Measurements from ENCODE around the gene GPAT3.
A peak's percentile ranks its signal among the peaks of the same experiment; 100 is the strongest.

The GPAT3 gene

GRCh38 chr4:83629945-83630721 is 94.2 kb downstream of the GPAT3 start:
- no peaks in the 10 kb centered on the region for H3K27me3 ChIP-seq (ENCODE audit: control insufficient read depth in 2 of 2, insufficient read depth in 2 of 2, low read length in 2 of 2)
- no peak overlapping the region for H3K9ac ChIP-seq (ENCODE audit: low read depth in 1 of 2, low read length in 2 of 2)
- peaks cover 12 to 26% of the 10 kb centered on the region in 2 donors for H3K4me1 ChIP-seq (ENCODE audit: control insufficient read depth in 2 of 2, insufficient read depth in 2 of 2, low read length in 2 of 2)
- H3K4me3 ChIP-seq (ENCODE audit: low read length in 2 of 2), result peak overlapping the region in 1 of 2 donors; percentile 23
- no peaks in the 10 kb centered on the region for H3K9me3 ChIP-seq (ENCODE audit: control insufficient read depth in 2 of 2, low read length in 2 of 2)
- H3K27ac ChIP-seq (ENCODE audit: low read depth in 2 of 2, low read length in 2 of 2), result peak overlapping the region; percentile 53 to 75
- H3K36me3 ChIP-seq (ENCODE audit: control insufficient read depth in 2 of 2, insufficient read depth in 2 of 2, low read length in 2 of 2), result no peaks in the 10 kb centered on the region

DNA sequence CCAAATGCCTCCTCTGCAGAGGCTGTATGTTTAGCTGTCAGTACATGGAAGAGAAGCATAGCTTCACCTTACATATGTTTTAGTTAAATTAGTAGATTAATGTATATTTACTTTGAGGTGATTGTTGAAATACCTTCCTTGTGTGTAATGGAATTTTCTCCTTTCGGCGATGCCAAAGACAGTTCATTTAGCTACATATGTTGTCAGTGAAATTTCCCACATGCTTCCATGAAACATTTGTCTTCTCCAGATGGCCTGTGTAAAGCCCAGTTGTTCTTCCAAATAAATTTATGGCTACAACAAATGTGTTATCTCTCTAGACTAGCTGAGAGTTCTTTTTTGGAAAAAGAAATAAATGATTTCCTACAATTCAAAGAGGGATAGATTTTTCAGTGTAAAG is 95.2 kb downstream of the GPAT3 start:
- Histone ChIP-seq H3K9ac (ENCODE audit: low read depth in 1 of 2, low read length in 2 of 2) (peak overlapping the region in 1 of 2 donors; percentile 23), H3K27ac (ENCODE audit: low read depth in 2 of 2, low read length in 2 of 2) (peak overlapping the region; percentile 53 to 75), H3K36me3 (ENCODE audit: control insufficient read depth in 2 of 2, insufficient read depth in 2 of 2, low read length in 2 of 2) (no peaks in the 10 kb centered on the region)

GRCh38 chr4:83636930-83637329 is 101.0 kb downstream of the GPAT3 start:
- peaks cover 0 to 2% of the 10 kb centered on the region in 2 donors for H3K27me3 ChIP-seq (ENCODE audit: control insufficient read depth in 2 of 2, insufficient read depth in 2 of 2, low read length in 2 of 2)
- no peak overlapping the region for H3K4me3 ChIP-seq (ENCODE audit: low read length in 2 of 2)
- no peaks in the 10 kb centered on the region for H3K4me1 ChIP-seq (ENCODE audit: control insufficient read depth in 2 of 2, insufficient read depth in 2 of 2, low read length in 2 of 2)
- no peak overlapping the region for H3K9ac ChIP-seq (ENCODE audit: low read depth in 1 of 2, low read length in 2 of 2)
- H3K36me3 ChIP-seq (ENCODE audit: control insufficient read depth in 2 of 2, insufficient read depth in 2 of 2, low read length in 2 of 2), result no peaks in the 10 kb centered on the region
- H3K27ac ChIP-seq (ENCODE audit: low read depth in 2 of 2, low read length in 2 of 2), result no peak overlapping the region
- no peaks in the 10 kb centered on the region for H3K9me3 ChIP-seq (ENCODE audit: control insufficient read depth in 2 of 2, low read length in 2 of 2)

More for the DNA sequence above, 95.2 kb downstream of the GPAT3 start:
- no peaks in the 10 kb centered on the region for H3K27me3 ChIP-seq (ENCODE audit: control insufficient read depth in 2 of 2, insufficient read depth in 2 of 2, low read length in 2 of 2)
- no peak overlapping the region for H3K4me3 ChIP-seq (ENCODE audit: low read length in 2 of 2)
- no peaks in the 10 kb centered on the region for H3K9me3 ChIP-seq (ENCODE audit: control insufficient read depth in 2 of 2, low read length in 2 of 2)
- H3K4me1 ChIP-seq (ENCODE audit: control insufficient read depth in 2 of 2, insufficient read depth in 2 of 2, low read length in 2 of 2), result peaks cover 10 to 22% of the 10 kb centered on the region in 2 donors

GRCh38 chr4:83639849-83640493 is 104.1 kb downstream of the GPAT3 start:
- no peak overlapping the region for H3K27ac ChIP-seq (ENCODE audit: low read depth in 2 of 2, low read length in 2 of 2)
- no peaks in the 10 kb centered on the region for H3K9me3 ChIP-seq (ENCODE audit: control insufficient read depth in 2 of 2, low read length in 2 of 2)
- H3K9ac ChIP-seq (ENCODE audit: low read depth in 1 of 2, low read length in 2 of 2), result no peak overlapping the region
- no peaks in the 10 kb centered on the region for H3K4me1 ChIP-seq (ENCODE audit: control insufficient read depth in 2 of 2, insufficient read depth in 2 of 2, low read length in 2 of 2)
- H3K36me3 ChIP-seq (ENCODE audit: control insufficient read depth in 2 of 2, insufficient read depth in 2 of 2, low read length in 2 of 2), result no peaks in the 10 kb centered on the region
- no peak overlapping the region for H3K4me3 ChIP-seq (ENCODE audit: low read length in 2 of 2)
- peaks cover 0 to 2% of the 10 kb centered on the region in 2 donors for H3K27me3 ChIP-seq (ENCODE audit: control insufficient read depth in 2 of 2, insufficient read depth in 2 of 2, low read length in 2 of 2)

GRCh38 chr4:83643036-83643435 is 107.1 kb downstream of the GPAT3 start:
- Histone ChIP-seq H3K27me3 (ENCODE audit: control insufficient read depth in 2 of 2, insufficient read depth in 2 of 2, low read length in 2 of 2) (peaks cover 2 to 5% of the 10 kb centered on the region in 2 donors), H3K9me3 (ENCODE audit: control insufficient read depth in 2 of 2, low read length in 2 of 2) (no peaks in the 10 kb centered on the region), H3K4me1 (ENCODE audit: control insufficient read depth in 2 of 2, insufficient read depth in 2 of 2, low read length in 2 of 2) (no peaks in the 10 kb centered on the region), H3K9ac (ENCODE audit: low read depth in 1 of 2, low read length in 2 of 2) (no peak overlapping the region), H3K36me3 (ENCODE audit: control insufficient read depth in 2 of 2, insufficient read depth in 2 of 2, low read length in 2 of 2) (no peaks in the 10 kb centered on the region), H3K27ac (ENCODE audit: low read depth in 2 of 2, low read length in 2 of 2) (no peak overlapping the region), H3K4me3 (ENCODE audit: low read length in 2 of 2) (no peak overlapping the region)

- H3K27me3 ChIP-seq (ENCODE audit: control insufficient read depth in 2 of 2, insufficient read depth in 2 of 2, low read length in 2 of 2), result peaks cover 2 to 5% of the 10 kb centered on the region in 2 donors
- no peak overlapping the region for H3K4me3 ChIP-seq (ENCODE audit: low read length in 2 of 2)
- H3K36me3 ChIP-seq (ENCODE audit: control insufficient read depth in 2 of 2, insufficient read depth in 2 of 2, low read length in 2 of 2), result no peaks in the 10 kb centered on the region
- no peak overlapping the region for H3K27ac ChIP-seq (ENCODE audit: low read depth in 2 of 2, low read length in 2 of 2)
- no peaks in the 10 kb centered on the region for H3K4me1 ChIP-seq (ENCODE audit: control insufficient read depth in 2 of 2, insufficient read depth in 2 of 2, low read length in 2 of 2)
- no peaks in the 10 kb centered on the region for H3K9me3 ChIP-seq (ENCODE audit: control insufficient read depth in 2 of 2, low read length in 2 of 2)
- no peak overlapping the region for H3K9ac ChIP-seq (ENCODE audit: low read depth in 1 of 2, low read length in 2 of 2)
Measured at GRCh38 chr4:83644677-83645659, 109.1 kb downstream of the GPAT3 start.

DNA sequence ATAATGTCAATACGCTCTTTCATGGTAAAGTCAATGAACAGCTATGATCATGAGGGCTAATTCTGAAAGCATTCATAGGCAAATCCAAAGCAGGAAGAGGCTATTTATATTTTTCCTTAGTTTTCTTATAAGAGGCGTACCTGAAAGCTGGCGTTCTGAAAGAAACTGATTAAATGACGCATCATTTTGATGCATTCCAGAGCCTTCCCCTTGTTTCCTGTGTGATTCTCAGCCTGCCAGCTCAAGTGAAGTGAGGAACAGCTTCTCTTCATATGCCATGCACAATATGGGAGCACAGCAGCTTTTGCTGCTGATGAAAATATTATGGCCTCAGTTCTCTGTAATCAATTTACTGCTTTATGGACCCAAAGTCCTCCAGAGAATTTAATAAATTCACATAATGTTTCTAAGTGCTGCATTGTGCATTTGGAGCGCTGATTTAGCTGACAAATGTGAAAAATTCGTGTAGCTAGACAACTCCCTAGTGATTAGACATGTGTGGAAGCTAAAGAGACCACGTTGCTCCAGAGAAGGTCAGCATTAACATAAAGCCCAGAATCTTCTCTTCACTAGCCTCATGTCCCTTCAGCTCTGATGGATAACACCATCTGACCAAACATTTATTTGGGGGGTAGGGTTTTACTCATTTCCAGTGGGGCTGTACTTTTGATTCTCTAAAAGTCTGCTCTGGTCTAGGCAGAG is 110.8 kb downstream of the GPAT3 start:
- H3K27ac ChIP-seq (ENCODE audit: low read depth in 2 of 2, low read length in 2 of 2), result no peak overlapping the region
- no peak overlapping the region for H3K4me3 ChIP-seq (ENCODE audit: low read length in 2 of 2)
- H3K9me3 ChIP-seq (ENCODE audit: control insufficient read depth in 2 of 2, low read length in 2 of 2), result no peaks in the 10 kb centered on the region
- H3K27me3 ChIP-seq (ENCODE audit: control insufficient read depth in 2 of 2, insufficient read depth in 2 of 2, low read length in 2 of 2), result peaks cover 2 to 4% of the 10 kb centered on the region in 2 donors
- no peak overlapping the region for H3K9ac ChIP-seq (ENCODE audit: low read depth in 1 of 2, low read length in 2 of 2)
- no peaks in the 10 kb centered on the region for H3K4me1 ChIP-seq (ENCODE audit: control insufficient read depth in 2 of 2, insufficient read depth in 2 of 2, low read length in 2 of 2)
- no peaks in the 10 kb centered on the region for H3K36me3 ChIP-seq (ENCODE audit: control insufficient read depth in 2 of 2, insufficient read depth in 2 of 2, low read length in 2 of 2)

DNA sequence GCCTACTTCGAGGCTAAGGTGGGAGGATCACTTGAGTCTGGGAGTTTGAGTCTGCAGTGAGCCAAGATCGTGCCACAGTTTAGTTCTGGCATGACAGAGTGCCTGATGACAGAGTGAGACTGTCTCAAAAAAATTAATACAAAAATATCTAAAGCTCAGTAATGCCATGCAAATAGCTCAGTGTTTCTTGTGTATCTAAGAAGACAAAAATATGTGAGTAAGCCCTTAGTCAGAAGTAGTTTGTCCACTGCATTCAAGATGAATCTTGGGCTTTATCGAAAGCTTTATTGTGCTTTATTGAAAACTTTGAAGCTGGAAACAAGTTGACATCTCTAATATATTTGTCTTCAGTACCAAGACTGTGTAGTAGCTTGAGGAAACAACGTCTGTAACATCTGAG is 115.9 kb downstream of the GPAT3 start:
- H3K4me3 ChIP-seq (ENCODE audit: low read length in 2 of 2), result no peak overlapping the region

More for the DNA sequence above, 115.9 kb downstream of the GPAT3 start:
- Histone ChIP-seq H3K27me3 (ENCODE audit: control insufficient read depth in 2 of 2, insufficient read depth in 2 of 2, low read length in 2 of 2) (no peaks in the 10 kb centered on the region), H3K9me3 (ENCODE audit: control insufficient read depth in 2 of 2, low read length in 2 of 2) (no peaks in the 10 kb centered on the region), H3K36me3 (ENCODE audit: control insufficient read depth in 2 of 2, insufficient read depth in 2 of 2, low read length in 2 of 2) (no peaks in the 10 kb centered on the region), H3K4me1 (ENCODE audit: control insufficient read depth in 2 of 2, insufficient read depth in 2 of 2, low read length in 2 of 2) (no peaks in the 10 kb centered on the region), H3K27ac (ENCODE audit: low read depth in 2 of 2, low read length in 2 of 2) (no peak overlapping the region), H3K9ac (ENCODE audit: low read depth in 1 of 2, low read length in 2 of 2) (no peak overlapping the region)

Data from mucosa of rectum (tissue), 2 donors.